Measurements from ENCODE around the gene UBR3. TPM values are rescaled to one million over a fixed set of nuclear protein-coding genes. Genes with fewer than 3 reads are reported as not detected.
"Not testable (repeated sequence)": the region's sequence is repeated elsewhere in the genome, so short reads cannot be mapped to it uniquely, and the experiment has no call there.

The UBR3 gene
- total RNA-seq, 2 donors from 2014 or later, result 67.3 to 76.4 TPM

- intact Hi-C loops (cut with DNase I), result no loop called here
- DNase-seq (no peak), ATAC-seq (peak in 1 of 2 donors; percentile 51)
These were observed 83.0 kb downstream of the UBR3 start for GRCh38 chr2:169910109-169910799.

GRCh38 chr2:169911119-169911518 is 83.9 kb downstream of the UBR3 start:
- DNase-seq (no peak), ATAC-seq (no peak)
- intact Hi-C loops (cut with DNase I), result no loop called here

DNA sequence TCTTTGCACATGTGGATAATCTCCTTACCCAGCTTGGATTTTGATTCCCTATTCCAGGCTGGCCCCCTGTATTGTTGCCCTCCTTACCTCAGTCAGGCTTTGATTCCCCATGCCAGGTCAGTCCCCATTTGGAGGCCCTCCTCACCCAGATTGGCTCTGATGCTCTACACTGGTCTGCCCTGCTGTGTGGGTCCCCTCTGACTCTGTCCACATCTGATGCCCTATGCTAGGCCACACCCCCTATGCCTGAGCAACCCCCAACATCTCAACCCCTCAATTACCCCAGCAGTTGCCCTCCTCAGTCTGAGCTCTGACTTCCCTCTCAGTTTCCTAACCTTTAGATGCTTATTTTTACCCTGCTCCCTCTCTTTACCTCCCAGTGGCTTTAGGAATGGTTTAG is 89.4 kb downstream of the UBR3 start:
- no peak for DNase-seq
- no peak for ATAC-seq
- intact Hi-C loops (cut with DNase I), result no loop called here

DNA sequence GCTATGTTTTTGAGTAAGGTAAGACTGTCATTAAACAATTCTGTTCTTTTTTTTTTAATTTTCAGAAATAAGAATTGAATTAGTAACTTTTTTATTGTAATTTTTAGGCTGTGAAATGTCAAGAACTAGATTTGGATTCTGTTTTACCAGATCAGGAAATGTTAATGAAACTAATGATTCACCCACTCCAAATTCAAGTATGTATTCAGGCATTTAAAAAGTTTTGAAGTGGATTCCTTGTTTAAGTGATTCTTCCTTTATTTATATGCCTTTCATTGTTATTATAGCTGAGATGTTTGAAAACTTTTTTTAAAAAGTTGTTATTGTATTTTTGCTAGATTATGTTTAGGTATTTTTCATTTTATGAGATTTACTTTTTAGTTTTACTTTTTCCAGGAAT is 96.7 kb downstream of the UBR3 start:
- no peak for DNase-seq
- no peak for ATAC-seq
- intact Hi-C loops (cut with DNase I), result no loop called here

- ATAC-seq (no peak), DNase-seq (no peak)
- intact Hi-C loops (cut with DNase I), result loop anchor here in 1 of 2 donors (5.0 kb wide), 1 partner anchor 99 kb away; the partner anchor contains the start of gene UBR3
These were observed 98.7 kb downstream of the UBR3 start for GRCh38 chr2:169925968-169926367.

DNA sequence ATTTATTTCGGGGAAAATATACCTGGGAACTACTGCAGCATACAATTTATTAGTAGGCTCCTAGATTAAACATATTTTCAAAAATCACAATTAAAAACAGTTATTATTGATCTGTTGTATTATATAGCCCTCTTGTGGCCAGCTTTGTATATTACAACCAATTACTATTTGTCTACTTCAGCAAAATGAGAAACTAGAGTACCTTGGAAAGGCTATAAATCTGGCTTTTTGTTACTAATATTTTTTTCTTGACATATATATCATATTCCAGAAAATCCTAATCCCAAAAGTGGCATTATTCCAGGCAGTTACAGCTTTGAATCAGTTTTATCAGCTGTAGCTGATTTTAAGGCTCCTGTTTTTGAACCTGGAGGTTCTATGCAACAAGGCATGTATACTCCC is 101.2 kb downstream of the UBR3 start:
- no peak for ATAC-seq
- DNase-seq, result no peak
- intact Hi-C loops (cut with DNase I), result loop anchor here (2.0 to 5.0 kb wide), 2 partner anchors 101 to 104 kb away; partner anchors contain the start of genes METTL5 (in 1 of the 2) and UBR3 (in 1 of the 2)

GRCh38 chr2:169933124-169933711 is 106.0 kb downstream of the UBR3 start:
- DNase-seq (no peak), ATAC-seq (peak in 1 of 2 donors; percentile 63)
- intact Hi-C loops (cut with DNase I), result no loop called here

DNA sequence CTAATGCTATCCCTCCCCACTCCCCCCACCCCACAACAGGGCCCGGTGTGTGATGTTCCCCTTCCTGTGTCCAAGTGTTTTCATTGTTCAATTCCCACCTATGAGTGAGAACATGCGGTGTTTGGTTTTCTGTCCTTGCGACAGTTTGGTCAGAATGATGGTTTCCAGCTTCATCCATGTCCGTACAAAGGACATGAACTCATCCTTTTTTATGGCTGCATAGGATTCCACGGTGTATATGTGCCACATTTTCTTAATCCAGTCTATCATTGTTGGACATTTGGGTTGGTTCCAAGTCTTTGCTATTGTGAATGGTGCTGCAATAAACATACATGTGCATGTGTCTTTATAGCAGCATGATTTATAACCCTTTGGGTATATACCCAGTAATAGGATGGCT is 109.4 kb downstream of the UBR3 start:
- intact Hi-C loops (cut with DNase I), result loop anchor here in 1 of 2 donors (5.0 kb wide), 1 partner anchor 116 kb away; no protein-coding TSS in a partner anchor

GRCh38 chr2:169945515-169945914 is 118.3 kb downstream of the UBR3 start:
- DNase-seq (no peak), ATAC-seq (no peak)
- intact Hi-C loops (cut with DNase I), result no loop called here

More for the DNA sequence above, 109.4 kb downstream of the UBR3 start:
- not testable (repeated sequence) for ATAC-seq, DNase-seq

- DNase-seq (no peak), ATAC-seq (no peak)
- intact Hi-C loops (cut with DNase I), result no loop called here
These were observed 118.8 kb downstream of the UBR3 start for GRCh38 chr2:169946092-169946491.

GRCh38 chr2:169946546-169946945 is 119.3 kb downstream of the UBR3 start:
- intact Hi-C loops (cut with DNase I), result no loop called here

GRCh38 chr2:169955940-169956339 is 128.7 kb downstream of the UBR3 start:
- DNase-seq (no peak), ATAC-seq (no peak)
- intact Hi-C loops (cut with DNase I), result no loop called here

More at GRCh38 chr2:169946546-169946945, 119.3 kb downstream of the UBR3 start:
- ATAC-seq (no peak), DNase-seq (no peak)

- DNase-seq; intact Hi-C loops (cut with DNase I); ATAC-seq: not testable (repeated sequence)
These were observed 130.0 kb downstream of the UBR3 start for GRCh38 chr2:169957219-169957618.

DNA sequence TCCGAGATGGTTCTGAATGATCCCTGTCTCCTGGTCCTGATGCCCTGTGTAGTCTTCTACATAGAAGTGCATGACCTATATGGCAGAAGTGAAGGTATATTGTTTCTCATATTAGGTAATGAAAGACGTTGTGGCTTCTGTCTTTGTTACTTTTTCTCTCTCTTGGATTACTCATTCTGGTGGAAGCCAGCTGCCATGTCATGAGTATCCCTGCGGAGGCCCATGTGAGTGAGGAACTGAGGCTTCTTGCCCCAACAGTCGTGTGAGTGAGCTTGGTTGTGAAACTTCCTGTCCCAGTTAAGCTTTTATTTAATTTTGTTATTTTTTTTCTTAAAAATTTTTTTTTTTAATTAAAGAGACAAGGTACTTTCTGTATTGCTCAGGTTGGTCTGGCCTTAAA is 134.7 kb downstream of the UBR3 start:
- DNase-seq (no peak), ATAC-seq (peak in 1 of 2 donors; percentile 42)
- intact Hi-C loops (cut with DNase I), result no loop called here

- intact Hi-C loops (cut with DNase I), result no loop called here
These were observed 136.5 kb downstream of the UBR3 start for GRCh38 chr2:169963786-169964185.

DNA sequence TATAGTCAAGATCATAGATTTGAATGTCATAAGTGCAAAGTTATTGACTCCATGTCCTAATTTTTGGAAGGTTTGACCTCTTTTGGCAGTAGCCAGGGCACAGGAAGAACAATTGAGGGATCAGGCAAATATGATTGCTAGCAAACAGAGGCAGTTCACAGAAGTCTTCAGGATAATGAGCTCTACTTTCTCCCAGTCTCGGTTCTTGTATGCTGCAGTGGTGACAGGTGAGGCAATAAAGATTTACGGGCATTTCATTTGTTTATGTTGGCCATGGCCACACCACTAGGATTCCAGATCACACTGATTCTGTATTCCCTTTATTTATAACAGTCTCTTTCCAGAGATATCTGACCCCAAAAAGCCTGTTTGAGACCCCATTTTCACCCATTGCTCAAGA is 137.5 kb downstream of the UBR3 start:
- ATAC-seq (no peak), DNase-seq (no peak)
- intact Hi-C loops (cut with DNase I), result no loop called here

More at GRCh38 chr2:169963786-169964185, 136.5 kb downstream of the UBR3 start:
- DNase-seq (no peak), ATAC-seq (no peak)

GRCh38 chr2:169965495-169965894 is 138.2 kb downstream of the UBR3 start:
- no peak for ATAC-seq

GRCh38 chr2:169966454-169966853 is 139.2 kb downstream of the UBR3 start:
- intact Hi-C loops (cut with DNase I), result no loop called here
- ATAC-seq (no peak), DNase-seq (no peak)

More at GRCh38 chr2:169965495-169965894, 138.2 kb downstream of the UBR3 start:
- no peak for DNase-seq
- intact Hi-C loops (cut with DNase I), result no loop called here

DNA sequence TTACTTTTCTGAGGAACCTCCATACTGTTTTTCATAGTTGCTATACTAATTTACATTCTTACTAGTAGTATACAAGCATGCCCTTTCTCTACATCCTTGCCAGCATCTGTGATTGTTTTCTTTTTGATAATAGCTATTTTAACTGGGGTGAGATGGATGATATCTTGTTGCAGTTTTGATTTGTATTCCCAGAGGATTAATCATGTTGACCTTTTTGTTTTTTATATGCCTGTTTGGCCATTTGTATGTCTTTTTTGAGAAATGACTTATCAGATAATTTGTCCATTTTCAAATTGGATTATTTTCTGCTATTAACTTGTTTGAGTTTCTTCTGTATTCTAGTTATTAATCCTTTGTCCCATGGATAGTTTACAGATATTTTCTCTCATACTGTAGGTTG is 141.5 kb downstream of the UBR3 start:
- intact Hi-C loops (cut with DNase I), result no loop called here
- ATAC-seq (no peak), DNase-seq (no peak)

GRCh38 chr2:169975221-169975620 is 148.0 kb downstream of the UBR3 start:
- intact Hi-C loops (cut with DNase I), result no loop called here
- no peak for DNase-seq
- ATAC-seq, result no peak

Measured in left cardiac atrium (tissue), 4 donors.